Dendritic cell treated with granulocyte-macrophage colony-stimulating factor and Interleukin-4, amounts not matched to agents 40 ng/mL and 50 ng/mL, for 4 days (primary cell): ENCODE data around the gene ZNF85.
"Not testable (repeated sequence)": the region's sequence is repeated elsewhere in the genome, so short reads cannot be mapped to it uniquely, and the experiment has no call there.

Experiments used
- H3K27ac Mint-ChIP-seq: one replicate; pipeline ENCODE4 v1.8.0; 2022; ENCODE audit warnings: mild to moderate bottlenecking, mixed read lengths
- H3K27me3 Mint-ChIP-seq: one replicate; pipeline ENCODE4 v1.8.0; 2022; ENCODE audit warnings: mild to moderate bottlenecking, mixed read lengths
- H3K36me3 Mint-ChIP-seq: one replicate; pipeline ENCODE4 v1.8.0; 2022; ENCODE audit warnings: low read depth, mixed read lengths
- H3K4me1 Mint-ChIP-seq: one replicate; pipeline ENCODE4 v1.8.0; 2022; ENCODE audit warnings: low read depth, mixed read lengths
- H3K4me3 Mint-ChIP-seq: one replicate; pipeline ENCODE4 v1.8.0; 2022; ENCODE audit warnings: mild to moderate bottlenecking, moderate library complexity, mixed read lengths
- H3K9me3 Mint-ChIP-seq: one replicate; pipeline ENCODE4 v1.8.0; 2022; ENCODE audit warnings: mixed read lengths
- intact Hi-C: fragments of 100-400 bp; cut with micrococcal nuclease; formaldehyde crosslinking; loops from one replicate; pipeline ENCODE4 v1.15.0; 2022

Gene ZNF85

GRCh38 chr19:20923077-20923871 lies at the start of gene ZNF85:
ZNF85 (plus strand) TSS chr19:20923251; CDS start chr19:20923401, 150 bp downstream.
- Mint-ChIP-seq H3K4me3 (peak within 1 kb of the TSS; percentile 93), H3K27me3 (no peaks in the 10 kb centered on the region), H3K4me1 (peaks cover 11% of the 10 kb centered on the region), H3K27ac (peak within 1 kb of the TSS; percentile 97), H3K36me3 (peaks cover 33% of the 10 kb centered on the region), H3K9me3 (peaks cover 51% of the 10 kb centered on the region)
- intact Hi-C loops: loop anchor here (10.0 kb wide), 1 partner anchor 82 kb away; no protein-coding TSS in a partner anchor

- Mint-ChIP-seq H3K4me3 (no peak overlapping the region), H3K27me3 (no peaks in the 10 kb centered on the region), H3K9me3 (peaks cover 100% of the 10 kb centered on the region), H3K4me1 (no peaks in the 10 kb centered on the region), H3K27ac (no peak overlapping the region), H3K36me3 (no peaks in the 10 kb centered on the region)
- intact Hi-C loops: no loop called here
Observed at GRCh38 chr19:20879501-20879900, 43.5 kb upstream of the ZNF85 start.

GRCh38 chr19:20912973-20913372 lies 10.1 kb upstream of the ZNF85 start:
- intact Hi-C loops: no loop called here
- Mint-ChIP-seq H3K4me3 (no peak overlapping the region), H3K27ac (no peak overlapping the region), H3K9me3 (peaks cover 91% of the 10 kb centered on the region), H3K27me3 (no peaks in the 10 kb centered on the region), H3K36me3 (no peaks in the 10 kb centered on the region), H3K4me1 (no peaks in the 10 kb centered on the region)

GRCh38 chr19:20925481-20925880 lies 2.4 kb downstream of the ZNF85 start:
- H3K27ac Mint-ChIP-seq: no peak overlapping the region
- peaks cover 11% of the 10 kb centered on the region for H3K4me1 Mint-ChIP-seq

GRCh38 chr19:20926796-20927195 lies 3.7 kb downstream of the ZNF85 start:
- no peak overlapping the region for H3K4me3 Mint-ChIP-seq
- no peaks in the 10 kb centered on the region for H3K27me3 Mint-ChIP-seq
- H3K27ac Mint-ChIP-seq: no peak overlapping the region
- intact Hi-C loops: loop anchor here (10.0 kb wide), 1 partner anchor 78 kb away; no protein-coding TSS in a partner anchor
- H3K36me3 Mint-ChIP-seq: peaks cover 47% of the 10 kb centered on the region
- peaks cover 58% of the 10 kb centered on the region for H3K9me3 Mint-ChIP-seq
- H3K4me1 Mint-ChIP-seq: peaks cover 11% of the 10 kb centered on the region

More at GRCh38 chr19:20925481-20925880, 2.4 kb downstream of the ZNF85 start:
- Mint-ChIP-seq H3K4me3 (no peak overlapping the region), H3K27me3 (no peaks in the 10 kb centered on the region), H3K36me3 (peaks cover 42% of the 10 kb centered on the region), H3K9me3 (peaks cover 55% of the 10 kb centered on the region)
- intact Hi-C loops: loop anchor here (10.0 kb wide), 1 partner anchor 79 kb away; no protein-coding TSS in a partner anchor

- H3K9me3 Mint-ChIP-seq: peaks cover 60% of the 10 kb centered on the region
- peaks cover 48% of the 10 kb centered on the region for H3K36me3 Mint-ChIP-seq
- no peak overlapping the region for H3K4me3 Mint-ChIP-seq
- H3K27ac Mint-ChIP-seq: no peak overlapping the region
- intact Hi-C loops: loop anchor here (10.0 kb wide), 1 partner anchor 76 kb away; no protein-coding TSS in a partner anchor
- H3K4me1 Mint-ChIP-seq: peaks cover 4% of the 10 kb centered on the region
- no peaks in the 10 kb centered on the region for H3K27me3 Mint-ChIP-seq
Observed at GRCh38 chr19:20928371-20928770, 5.3 kb downstream of the ZNF85 start.

GRCh38 chr19:20936322-20936947 lies 13.4 kb downstream of the ZNF85 start:
- H3K27me3 Mint-ChIP-seq, H3K4me3 Mint-ChIP-seq, intact Hi-C loops, H3K27ac Mint-ChIP-seq, H3K4me1 Mint-ChIP-seq: not testable (repeated sequence)
- peaks cover 79% of the 10 kb centered on the region for H3K36me3 Mint-ChIP-seq
- peaks cover 37% of the 10 kb centered on the region for H3K9me3 Mint-ChIP-seq

- H3K36me3 Mint-ChIP-seq: peaks cover 20% of the 10 kb centered on the region
- H3K4me3 Mint-ChIP-seq, H3K27me3 Mint-ChIP-seq, intact Hi-C loops, H3K27ac Mint-ChIP-seq, H3K4me1 Mint-ChIP-seq: not testable (repeated sequence)
- H3K9me3 Mint-ChIP-seq: peaks cover 46% of the 10 kb centered on the region
Observed at GRCh38 chr19:20952561-20953095, 29.6 kb downstream of the ZNF85 start.

- Mint-ChIP-seq H3K4me1 (no peaks in the 10 kb centered on the region), H3K9me3 (peaks cover 81% of the 10 kb centered on the region), H3K27ac (no peak overlapping the region), H3K36me3 (no peaks in the 10 kb centered on the region), H3K27me3 (no peaks in the 10 kb centered on the region), H3K4me3 (no peak overlapping the region)
- intact Hi-C loops: no loop called here
Observed at GRCh38 chr19:20964798-20965197, 41.7 kb downstream of the ZNF85 start.

- H3K9me3 Mint-ChIP-seq: peaks cover 75% of the 10 kb centered on the region
Observed at GRCh38 chr19:20968092-20968491, 45.0 kb downstream of the ZNF85 start.

GRCh38 chr19:20969498-20969897 lies 46.4 kb downstream of the ZNF85 start:
- Mint-ChIP-seq H3K4me3 (no peak overlapping the region), H3K9me3 (peaks cover 69% of the 10 kb centered on the region), H3K36me3 (no peaks in the 10 kb centered on the region), H3K27ac (no peak overlapping the region), H3K27me3 (no peaks in the 10 kb centered on the region), H3K4me1 (no peaks in the 10 kb centered on the region)
- intact Hi-C loops: no loop called here

More at GRCh38 chr19:20968092-20968491, 45.0 kb downstream of the ZNF85 start:
- Mint-ChIP-seq H3K4me1 (no peaks in the 10 kb centered on the region), H3K27ac (no peak overlapping the region), H3K27me3 (no peaks in the 10 kb centered on the region), H3K4me3 (no peak overlapping the region), H3K36me3 (no peaks in the 10 kb centered on the region)
- intact Hi-C loops: no loop called here

GRCh38 chr19:20969898-20970297 lies 46.8 kb downstream of the ZNF85 start:
- intact Hi-C loops: no loop called here
- H3K4me1 Mint-ChIP-seq: no peaks in the 10 kb centered on the region
- no peaks in the 10 kb centered on the region for H3K27me3 Mint-ChIP-seq
- no peak overlapping the region for H3K27ac Mint-ChIP-seq
- H3K4me3 Mint-ChIP-seq: no peak overlapping the region
- peaks cover 65% of the 10 kb centered on the region for H3K9me3 Mint-ChIP-seq
- H3K36me3 Mint-ChIP-seq: no peaks in the 10 kb centered on the region

GRCh38 chr19:20992788-20993187 lies 69.7 kb downstream of the ZNF85 start:
- H3K27me3 Mint-ChIP-seq, intact Hi-C loops, H3K36me3 Mint-ChIP-seq, H3K27ac Mint-ChIP-seq, H3K4me1 Mint-ChIP-seq, H3K4me3 Mint-ChIP-seq: not testable (repeated sequence)
- peaks cover 81% of the 10 kb centered on the region for H3K9me3 Mint-ChIP-seq

GRCh38 chr19:20999731-21000352 lies 76.8 kb downstream of the ZNF85 start:
- Mint-ChIP-seq H3K4me3 (peak overlapping the region; percentile 67), H3K4me1 (peaks cover 8% of the 10 kb centered on the region), H3K27ac (no peak overlapping the region), H3K36me3 (no peaks in the 10 kb centered on the region), H3K9me3 (peaks cover 32% of the 10 kb centered on the region), H3K27me3 (peaks cover 2% of the 10 kb centered on the region)
- intact Hi-C loops: loop anchor here (10.0 kb wide), 1 partner anchor 75 kb away; the partner anchor contains the start of gene ZNF85
